Measurements from ENCODE around the gene WDFY2. TPM values are rescaled to one million over a fixed set of nuclear protein-coding genes. Genes with fewer than 3 reads are reported as not detected.
A peak's percentile ranks its signal among the peaks of the same experiment; 100 is the strongest.

Gene WDFY2
- total RNA-seq, 2 donors from 2014 or later: 25.7 to 31.9 TPM

DNA sequence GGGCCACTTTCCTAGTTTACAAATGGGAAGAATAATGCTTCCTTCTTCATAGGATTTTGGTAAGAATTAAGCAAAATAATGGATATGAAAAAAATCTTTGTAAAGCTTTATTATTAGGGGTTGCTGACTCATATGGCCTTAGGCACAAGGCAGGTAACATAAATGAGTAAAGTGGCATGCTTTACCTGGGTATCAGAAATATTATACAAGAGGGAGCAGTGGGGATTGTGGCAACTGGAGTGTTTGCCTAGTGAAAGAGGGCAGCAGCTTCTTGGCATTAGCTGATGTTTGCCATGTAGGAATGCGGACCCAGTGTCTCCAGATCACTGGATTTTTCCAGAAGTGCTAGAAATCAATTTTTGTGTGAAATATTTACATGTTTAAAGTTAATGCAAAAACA lies 19.5 kb downstream of the WDFY2 start:
- no peak for TF ChIP-seq POLR2A (IDR thresholded peaks at IDR 0.05)
- TF ChIP-seq, protein P1, sequence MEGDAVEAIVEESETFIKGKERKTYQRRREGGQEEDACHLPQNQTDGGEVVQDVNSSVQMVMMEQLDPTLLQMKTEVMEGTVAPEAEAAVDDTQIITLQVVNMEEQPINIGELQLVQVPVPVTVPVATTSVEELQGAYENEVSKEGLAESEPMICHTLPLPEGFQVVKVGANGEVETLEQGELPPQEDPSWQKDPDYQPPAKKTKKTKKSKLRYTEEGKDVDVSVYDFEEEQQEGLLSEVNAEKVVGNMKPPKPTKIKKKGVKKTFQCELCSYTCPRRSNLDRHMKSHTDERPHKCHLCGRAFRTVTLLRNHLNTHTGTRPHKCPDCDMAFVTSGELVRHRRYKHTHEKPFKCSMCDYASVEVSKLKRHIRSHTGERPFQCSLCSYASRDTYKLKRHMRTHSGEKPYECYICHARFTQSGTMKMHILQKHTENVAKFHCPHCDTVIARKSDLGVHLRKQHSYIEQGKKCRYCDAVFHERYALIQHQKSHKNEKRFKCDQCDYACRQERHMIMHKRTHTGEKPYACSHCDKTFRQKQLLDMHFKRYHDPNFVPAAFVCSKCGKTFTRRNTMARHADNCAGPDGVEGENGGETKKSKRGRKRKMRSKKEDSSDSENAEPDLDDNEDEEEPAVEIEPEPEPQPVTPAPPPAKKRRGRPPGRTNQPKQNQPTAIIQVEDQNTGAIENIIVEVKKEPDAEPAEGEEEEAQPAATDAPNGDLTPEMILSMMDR (IDR thresholded peaks at IDR 0.05): no peak
- intact Hi-C loops (cut with DNase I): loop anchor here (10.0 kb wide), 1 partner anchor 121 kb away; no protein-coding TSS in a partner anchor
- no peaks in the 10 kb centered on the region for H3K27me3 ChIP-seq
- peaks cover 59% of the 10 kb centered on the region for H3K4me1 ChIP-seq
- H3K27ac ChIP-seq: no peak overlapping the region
- DNase-seq (no peak), ATAC-seq (no peak)
- 43 to 61% methylated on average over 1 of the region's 1 CpG for WGBS, 2 donors
- H3K4me3 ChIP-seq: no peak overlapping the region
- H3K9me3 ChIP-seq: no peaks in the 10 kb centered on the region
- H3K36me3 ChIP-seq (replicated peaks in 1 of 2; ENCODE audit: insufficient read depth in 1 of 2, low read depth in 2 of 2): no peaks in the 10 kb centered on the region

DNA sequence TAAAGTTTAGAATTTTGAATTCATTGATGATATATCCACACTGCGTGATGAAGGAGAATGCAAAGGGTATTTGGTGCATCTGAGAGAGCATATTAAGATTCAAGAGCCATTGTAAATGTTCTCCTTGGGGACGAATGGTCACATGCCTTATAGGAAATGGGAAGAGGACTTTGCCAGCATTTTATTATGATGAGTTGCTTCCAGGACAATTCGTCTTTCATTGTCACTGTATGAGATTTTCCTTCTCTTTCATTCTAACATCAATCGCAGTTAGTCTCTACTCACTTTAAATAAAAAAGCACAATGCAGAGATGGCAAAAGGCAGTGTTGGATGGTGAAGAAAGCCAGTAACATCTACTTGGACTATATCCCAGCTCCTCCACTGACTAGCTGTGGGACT lies 21.4 kb downstream of the WDFY2 start:
- intact Hi-C loops (cut with DNase I): loop anchor here (10.0 kb wide), 1 partner anchor 119 kb away; no protein-coding TSS in a partner anchor
- Histone ChIP-seq H3K27me3 (no peaks in the 10 kb centered on the region), H3K4me3 (no peak overlapping the region), H3K36me3 (replicated peaks in 1 of 2; ENCODE audit: insufficient read depth in 1 of 2, low read depth in 2 of 2) (no peaks in the 10 kb centered on the region), H3K27ac (no peak overlapping the region), H3K4me1 (peaks cover 48% of the 10 kb centered on the region), H3K9me3 (no peaks in the 10 kb centered on the region)
- no peak for ATAC-seq
- WGBS, 2 donors: 72 to 76% methylated on average over 4 of the region's 4 CpGs
- TF ChIP-seq POLR2A (IDR thresholded peaks at IDR 0.05): no peak
- TF ChIP-seq, protein P1 (IDR thresholded peaks at IDR 0.05): no peak
- DNase-seq: no peak

DNA sequence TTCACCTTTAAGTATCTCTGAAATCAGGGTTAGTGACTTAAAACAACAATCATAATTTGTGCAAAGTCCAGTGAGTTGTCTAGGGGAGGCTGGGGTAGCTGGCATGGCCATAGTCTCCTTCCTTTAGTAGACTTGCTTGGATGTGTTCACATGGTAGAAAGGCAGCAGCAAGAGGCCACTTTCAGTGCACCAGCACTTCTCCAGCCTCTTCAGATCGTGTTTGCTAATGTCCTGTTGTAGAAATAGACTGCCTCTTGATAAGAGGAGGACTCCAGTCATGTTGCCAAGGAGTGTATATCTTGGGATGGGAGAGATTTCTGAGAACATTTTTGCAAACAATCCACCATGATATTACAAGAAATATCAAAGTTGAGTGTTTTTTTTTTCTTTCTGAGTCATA lies 22.9 kb downstream of the WDFY2 start:
- Histone ChIP-seq H3K36me3 (replicated peaks in 1 of 2; ENCODE audit: insufficient read depth in 1 of 2, low read depth in 2 of 2) (no peaks in the 10 kb centered on the region), H3K27me3 (no peaks in the 10 kb centered on the region), H3K4me1 (peaks cover 35% of the 10 kb centered on the region), H3K9me3 (no peaks in the 10 kb centered on the region), H3K4me3 (no peak overlapping the region), H3K27ac (no peak overlapping the region)
- TF ChIP-seq, protein P1 (IDR thresholded peaks at IDR 0.05): no peak
- no peak for TF ChIP-seq POLR2A (IDR thresholded peaks at IDR 0.05)
- intact Hi-C loops (cut with DNase I): loop anchor here (10.0 kb wide), 1 partner anchor 118 kb away; no protein-coding TSS in a partner anchor
- ATAC-seq (no peak), DNase-seq (no peak)
- WGBS, 2 donors: 44 to 46% methylated on average over 1 of the region's 1 CpG

DNA sequence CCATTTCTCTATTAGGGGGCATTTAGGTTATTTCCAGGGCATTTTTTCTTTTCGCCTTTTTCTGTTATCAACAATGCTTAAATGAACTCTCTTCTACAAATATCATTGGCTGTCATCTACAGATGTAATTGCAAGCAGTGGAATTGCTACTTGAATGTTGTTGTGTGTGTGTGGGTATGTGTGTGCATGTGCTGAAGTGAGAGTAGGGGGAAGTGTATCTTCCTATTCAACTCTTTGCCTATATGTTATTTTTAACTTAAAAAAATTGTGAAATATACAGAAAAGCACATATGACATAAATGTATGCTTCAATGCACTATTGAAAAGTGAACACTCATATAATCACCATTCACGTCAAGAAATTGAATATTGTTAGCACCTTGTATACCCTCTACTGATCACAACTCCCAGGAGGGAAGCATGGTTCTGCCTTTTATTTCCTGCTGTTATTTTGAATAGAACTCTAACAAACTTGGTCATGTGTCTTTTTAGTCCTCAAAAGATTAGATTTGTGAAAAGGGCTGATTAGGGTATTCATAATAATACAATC lies 24.7 kb downstream of the WDFY2 start:
- no peak overlapping the region for H3K27ac ChIP-seq
- H3K27me3 ChIP-seq: no peaks in the 10 kb centered on the region
- ATAC-seq: no peak
- H3K4me1 ChIP-seq: peaks cover 42% of the 10 kb centered on the region
- intact Hi-C loops (cut with DNase I): loop anchor here (10.0 kb wide), 1 partner anchor 116 kb away; no protein-coding TSS in a partner anchor
- TF ChIP-seq, protein P1 (IDR thresholded peaks at IDR 0.05): no peak
- no peak for TF ChIP-seq POLR2A (IDR thresholded peaks at IDR 0.05)
- H3K4me3 ChIP-seq: no peak overlapping the region
- 73 to 79% methylated on average over 2 of the region's 2 CpGs for WGBS, 2 donors
- no peak for DNase-seq
- H3K9me3 ChIP-seq: no peaks in the 10 kb centered on the region
- H3K36me3 ChIP-seq (replicated peaks in 1 of 2; ENCODE audit: insufficient read depth in 1 of 2, low read depth in 2 of 2): no peaks in the 10 kb centered on the region

DNA sequence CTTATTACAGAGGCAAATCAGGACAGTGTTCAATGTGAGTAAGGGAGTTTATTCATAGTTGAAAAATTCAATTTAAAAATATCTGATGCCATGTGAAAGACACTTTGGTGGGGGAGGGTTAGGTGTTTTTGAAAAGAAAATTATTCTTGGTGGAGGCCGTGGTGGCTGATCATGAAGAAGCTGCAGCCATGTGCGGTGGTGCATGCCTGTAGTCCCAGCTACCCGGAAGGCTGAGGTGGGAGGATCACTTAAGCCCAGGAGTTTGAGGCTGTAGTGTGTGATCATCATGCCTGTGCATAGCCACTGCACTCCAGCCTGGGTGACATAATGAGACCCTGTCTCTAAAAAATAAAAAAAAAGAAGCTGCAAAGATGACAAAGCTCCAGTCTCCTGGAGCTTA lies 28.6 kb downstream of the WDFY2 start:
- intact Hi-C loops (cut with DNase I): no loop called here
- DNase-seq: no peak
- Histone ChIP-seq H3K27me3 (no peaks in the 10 kb centered on the region), H3K27ac (peak overlapping the region in 1 of 4 donors; percentile 15), H3K9me3 (no peaks in the 10 kb centered on the region), H3K4me1 (peaks cover 36% of the 10 kb centered on the region), H3K36me3 (replicated peaks in 1 of 2; ENCODE audit: insufficient read depth in 1 of 2, low read depth in 2 of 2) (no peaks in the 10 kb centered on the region), H3K4me3 (no peak overlapping the region)
- TF ChIP-seq, protein P1 (IDR thresholded peaks at IDR 0.05): no peak
- TF ChIP-seq POLR2A (IDR thresholded peaks at IDR 0.05): no peak
- ATAC-seq: no peak
- WGBS, 2 donors: 88 to 91% methylated on average over 3 of the region's 3 CpGs

Data from body of pancreas (tissue), 4 donors.